Activated CD4-positive, alpha-beta T cell treated with anti-CD3 and anti-CD28 coated beads, Interleukin-2, amount 10 ng/mL, durations not matched to agents 7 days and 5 days (primary cell): ENCODE measurements around the gene ATG4B. TPM values are rescaled to one million over a fixed set of nuclear protein-coding genes. Genes with fewer than 3 reads are reported as not detected.

Experiments
- CTCF ChIA-PET: fragments of 350-600 bp; sonication (Branson Sonifier 250); formaldehyde crosslinking; loops from one replicate; lab custom pipeline; 2021; ENCODE audit warnings: antibody characterized with exemption; lab: Charles Lee
- POLR2A ChIA-PET: fragments of 350-600 bp; sonication (Branson Sonifier 250); formaldehyde crosslinking; loops from one replicate; lab custom pipeline; 2021; ENCODE audit warnings: antibody characterized with exemption; lab: Charles Lee
- DNase-seq: peaks from one replicate; pipeline ENCODE4 v3.0.0-alpha.2; 2020
- H3K27ac Mint-ChIP-seq: one replicate; pipeline ENCODE4 v1.8.0; 2021; ENCODE audit warnings: mild to moderate bottlenecking, moderate library complexity, mixed read lengths
- H3K27me3 Mint-ChIP-seq: one replicate; pipeline ENCODE4 v1.8.0; 2021; ENCODE audit warnings: mixed read lengths
- H3K36me3 Mint-ChIP-seq: one replicate; pipeline ENCODE4 v1.8.0; 2021; ENCODE audit warnings: low read depth, mixed read lengths
- H3K4me1 Mint-ChIP-seq: one replicate; pipeline ENCODE4 v1.8.0; 2021; ENCODE audit warnings: mixed read lengths
- H3K4me3 Mint-ChIP-seq: one replicate; pipeline ENCODE4 v1.8.0; 2021; ENCODE audit warnings: mild to moderate bottlenecking, moderate library complexity, mixed read lengths
- H3K9me3 Mint-ChIP-seq: one replicate; pipeline ENCODE4 v1.8.0; 2021; ENCODE audit warnings: mixed read lengths
- total RNA-seq, 2 experiments: library from RNA; stranded (reverse); gene quantifications; one replicate each; pipeline ENCODE4 v1.2.3, GENCODE V29; 2021

Gene ATG4B
- total RNA-seq, 2 experiments from 2014 or later = 75.0 to 88.3 TPM

DNA sequence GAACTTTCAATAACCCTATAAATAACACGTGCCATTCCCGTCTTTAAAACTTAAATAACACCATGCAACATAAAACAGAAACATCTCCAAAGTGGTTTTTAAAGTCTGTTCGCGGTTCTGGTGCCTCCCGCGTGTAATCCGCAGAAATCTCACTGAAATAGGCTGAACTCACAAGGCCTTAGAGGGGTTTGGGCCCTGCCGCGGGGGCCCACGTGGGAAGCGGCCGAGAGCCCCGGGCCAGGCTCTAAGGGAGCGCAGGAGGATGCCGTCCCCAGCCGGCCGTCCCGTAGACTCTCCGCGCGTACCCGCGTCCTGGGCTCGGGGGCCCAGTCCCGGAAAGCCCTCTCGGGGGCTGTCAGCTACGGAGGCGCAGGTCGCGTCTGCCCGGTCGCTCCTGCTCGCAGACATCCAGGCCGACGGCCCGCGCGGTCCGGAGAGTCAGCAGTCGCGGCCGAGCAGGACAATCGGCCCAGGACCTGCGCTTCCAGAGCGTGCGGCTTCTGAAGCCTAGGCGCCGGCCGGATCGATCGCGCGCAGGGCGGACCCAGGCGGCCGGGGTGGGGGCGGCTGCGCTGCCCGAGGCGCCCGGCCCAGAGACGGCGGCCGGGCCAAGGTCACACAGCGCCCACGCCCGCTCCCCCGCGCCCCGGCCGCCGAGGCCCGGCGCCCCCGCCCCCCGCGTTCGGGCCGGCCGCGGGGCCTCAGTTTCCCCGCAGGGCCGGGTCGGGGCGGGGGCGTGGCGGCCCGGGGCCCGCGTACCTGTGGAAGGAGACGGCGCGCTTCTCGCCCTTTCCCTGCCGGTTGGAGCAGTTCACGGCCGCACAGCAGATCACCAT, 1.1 kb upstream of the ATG4B start:
- Mint-ChIP-seq H3K36me3 (peaks cover 33% of the 10 kb centered on the region), H3K9me3 (peaks cover 5% of the 10 kb centered on the region), H3K4me1 (peaks cover 44% of the 10 kb centered on the region), H3K4me3 (peak overlapping the region; percentile 75), H3K27ac (peak overlapping the region; percentile 80), H3K27me3 (no peaks in the 10 kb centered on the region)
- DNase-seq = peak; percentile 27
- ChIA-PET POLR2A (no interaction called here), CTCF (interaction anchor here (1.4 kb wide), 1 partner anchor 86 kb away, joined by 3 read pairs; no protein-coding TSS in a partner anchor)

DNA sequence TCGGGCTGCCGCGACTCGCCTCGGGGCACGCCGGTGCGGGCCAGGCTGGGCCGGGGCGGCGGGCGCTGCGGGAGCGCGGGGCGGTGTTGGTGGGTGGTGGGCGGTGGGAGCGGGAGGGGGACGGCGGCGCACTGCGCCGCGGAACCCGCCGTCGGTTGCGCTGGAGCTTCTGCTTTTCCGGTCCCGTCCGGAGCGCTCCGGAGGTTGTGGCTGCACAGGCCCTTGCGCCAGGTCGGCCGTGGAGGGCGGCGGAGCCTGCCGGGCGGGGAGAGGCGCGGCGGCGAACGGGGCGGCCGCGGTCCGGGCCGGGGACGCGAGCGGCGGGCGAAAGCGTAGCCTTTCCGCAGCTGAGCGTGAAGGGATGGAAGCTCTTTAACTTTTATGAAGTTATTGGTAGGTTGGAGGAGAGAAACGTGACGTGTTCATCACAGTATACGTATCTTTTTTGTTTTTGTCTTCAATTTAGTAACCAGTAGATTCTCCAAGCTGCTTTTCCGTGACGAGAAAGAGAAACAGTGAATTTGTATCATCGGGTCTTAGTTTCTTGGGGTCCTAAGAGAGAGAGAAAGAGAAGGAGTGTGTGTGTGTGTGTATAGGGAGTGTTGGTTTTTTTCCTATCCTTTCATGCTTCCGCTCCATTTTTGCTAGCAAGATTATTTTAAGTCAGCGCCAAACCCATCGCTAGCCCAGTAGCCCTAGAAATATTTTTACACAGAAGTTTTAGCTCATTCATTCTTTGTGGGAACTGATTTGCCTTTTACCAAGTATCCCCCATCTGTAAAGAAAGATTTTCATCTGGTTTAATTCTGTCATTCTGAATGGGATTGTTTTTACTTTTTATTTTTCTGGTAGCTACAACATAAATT, 535 bp downstream of the ATG4B start:
- Mint-ChIP-seq H3K27ac (peak overlapping the region; percentile 98), H3K36me3 (peaks cover 31% of the 10 kb centered on the region), H3K9me3 (peaks cover 5% of the 10 kb centered on the region), H3K4me3 (peak overlapping the region; percentile 95), H3K27me3 (no peaks in the 10 kb centered on the region), H3K4me1 (peaks cover 51% of the 10 kb centered on the region)
- peak; percentile 31 for DNase-seq
- CTCF ChIA-PET = interaction anchor here (0.5 to 2.4 kb wide), 6 partner anchors 10 to 342 kb away, joined by 3 to 7 read pairs (median 4); no protein-coding TSS in a partner anchor
- POLR2A ChIA-PET = no interaction called here

DNA sequence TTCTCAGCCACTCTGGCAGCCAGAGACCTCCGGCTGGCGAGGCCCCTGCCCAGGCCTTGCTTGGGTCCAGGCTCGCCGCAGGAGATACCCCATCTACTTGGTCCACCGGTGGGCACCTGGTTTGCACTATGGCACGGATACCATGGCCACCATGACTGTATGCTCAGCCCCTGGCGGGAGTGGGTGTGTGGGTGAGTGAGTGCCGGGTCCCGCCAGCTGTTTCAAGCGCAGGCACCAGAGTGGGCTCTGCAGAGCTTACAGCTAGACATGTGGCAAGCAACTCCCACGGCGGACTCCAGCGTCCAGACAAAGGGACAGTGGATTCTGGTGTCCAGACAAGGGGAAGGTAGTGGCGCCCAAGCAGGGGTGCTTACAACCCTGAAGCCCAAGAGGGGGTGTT, 1.4 kb downstream of the ATG4B start:
- Mint-ChIP-seq H3K36me3 (peaks cover 28% of the 10 kb centered on the region), H3K4me3 (peak overlapping the region; percentile 95), H3K9me3 (peaks cover 5% of the 10 kb centered on the region), H3K27me3 (no peaks in the 10 kb centered on the region), H3K4me1 (peaks cover 51% of the 10 kb centered on the region), H3K27ac (peak overlapping the region; percentile 98)
- DNase-seq = no peak
- ChIA-PET CTCF (interaction anchor here (2.4 kb wide), 1 partner anchor 9 kb away, joined by 5 read pairs; no protein-coding TSS in a partner anchor), POLR2A (no interaction called here)

DNA sequence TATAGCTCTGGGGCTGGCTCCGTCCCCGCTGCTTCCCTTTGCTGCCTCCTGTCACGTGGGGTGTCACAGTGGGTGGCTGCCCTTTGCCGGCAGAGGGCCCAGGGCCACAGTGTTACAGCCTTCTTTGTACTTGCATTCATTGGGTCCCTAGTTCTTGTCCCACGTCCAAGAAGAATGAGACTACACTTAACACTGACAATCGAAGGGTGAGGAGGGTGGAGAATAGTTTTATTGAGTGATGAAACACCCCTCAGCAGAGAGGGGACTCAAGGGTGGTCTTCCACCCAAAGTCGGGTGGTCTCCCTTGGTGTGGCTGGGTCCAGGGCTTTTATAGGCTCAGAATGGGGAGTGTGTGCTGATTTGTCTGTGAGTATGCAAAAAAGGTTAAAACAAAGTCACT, 1.9 kb downstream of the ATG4B start:
- Mint-ChIP-seq H3K27ac (no peak overlapping the region), H3K4me1 (peaks cover 51% of the 10 kb centered on the region), H3K4me3 (no peak overlapping the region), H3K27me3 (no peaks in the 10 kb centered on the region), H3K9me3 (peaks cover 5% of the 10 kb centered on the region), H3K36me3 (peaks cover 28% of the 10 kb centered on the region)
- no peak for DNase-seq
- CTCF ChIA-PET = interaction anchor here (2.4 kb wide), 1 partner anchor 9 kb away, joined by 5 read pairs; no protein-coding TSS in a partner anchor
- POLR2A ChIA-PET = no interaction called here

DNA sequence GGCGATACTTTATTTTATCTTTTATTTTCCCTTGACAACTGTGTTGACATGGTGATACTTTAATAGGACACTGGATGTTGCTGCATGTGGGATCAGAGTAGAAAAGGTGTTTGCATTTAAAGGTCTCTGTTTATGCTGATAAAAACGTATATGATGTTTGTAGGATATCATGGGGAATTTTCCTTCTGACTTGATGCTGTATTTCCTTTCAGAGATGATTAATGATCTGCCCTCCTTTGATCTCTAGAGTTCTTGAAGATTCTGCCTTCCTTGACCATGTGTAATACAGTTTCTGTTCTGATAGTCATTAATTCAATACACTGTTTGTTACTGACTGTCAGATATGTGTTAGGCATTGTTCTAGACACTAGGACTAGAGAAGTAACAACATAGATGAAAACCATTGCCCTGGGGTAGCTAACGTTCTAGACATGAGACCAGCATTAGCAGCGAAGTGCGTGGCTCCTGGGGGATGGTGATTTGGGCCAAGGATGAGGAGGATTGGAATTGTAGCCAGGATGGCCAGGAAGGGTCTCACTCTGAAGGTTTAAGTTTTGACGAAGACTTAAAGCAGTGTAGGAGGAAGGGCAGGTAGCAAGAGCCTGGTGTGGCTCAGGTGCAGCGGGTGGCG, 2.8 kb downstream of the ATG4B start:
- H3K4me3 Mint-ChIP-seq = no peak overlapping the region
- H3K36me3 Mint-ChIP-seq = peaks cover 28% of the 10 kb centered on the region
- DNase-seq = no peak
- H3K27me3 Mint-ChIP-seq = no peaks in the 10 kb centered on the region
- H3K4me1 Mint-ChIP-seq = peaks cover 44% of the 10 kb centered on the region
- ChIA-PET CTCF (interaction anchor here (0.7 kb wide), 1 partner anchor 46 kb away, joined by 3 read pairs; the partner anchor contains the start of gene DTYMK), POLR2A (interaction anchor here (0.6 kb wide), 1 partner anchor 538 kb away, joined by 3 read pairs; the partner anchor contains the start of gene MTERF4)
- no peak overlapping the region for H3K27ac Mint-ChIP-seq
- peaks cover 5% of the 10 kb centered on the region for H3K9me3 Mint-ChIP-seq

DNA sequence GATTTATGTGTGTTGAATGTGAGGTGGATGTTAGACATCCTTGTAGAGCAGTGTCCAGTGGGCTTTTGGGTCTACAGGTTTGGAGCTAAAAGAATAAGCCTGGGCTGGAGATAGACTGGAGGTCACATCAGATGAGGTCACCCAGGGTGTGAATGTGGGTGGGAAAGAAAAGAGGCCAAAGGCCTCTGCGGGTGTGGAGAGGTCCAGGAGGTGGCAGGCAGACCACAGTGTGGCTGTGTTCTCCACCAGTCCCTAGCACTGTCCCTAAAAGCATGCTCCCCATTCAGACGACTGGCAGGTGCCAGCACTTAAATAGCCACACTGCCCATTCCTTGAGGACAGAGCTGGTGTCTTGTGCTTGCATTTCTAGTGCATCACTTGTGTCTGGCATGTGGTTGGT, 4.1 kb downstream of the ATG4B start:
- H3K27ac Mint-ChIP-seq = no peak overlapping the region
- peaks cover 28% of the 10 kb centered on the region for H3K36me3 Mint-ChIP-seq
- H3K4me1 Mint-ChIP-seq = peaks cover 35% of the 10 kb centered on the region
- peaks cover 5% of the 10 kb centered on the region for H3K9me3 Mint-ChIP-seq
- no peaks in the 10 kb centered on the region for H3K27me3 Mint-ChIP-seq
- ChIA-PET CTCF (interaction anchor here (0.6 kb wide), 1 partner anchor 235 kb away, joined by 3 read pairs; no protein-coding TSS in a partner anchor), POLR2A (interaction anchor here (0.6 kb wide), 1 partner anchor 109 kb away, joined by 5 read pairs; no protein-coding TSS in a partner anchor)
- DNase-seq = no peak
- no peak overlapping the region for H3K4me3 Mint-ChIP-seq

DNA sequence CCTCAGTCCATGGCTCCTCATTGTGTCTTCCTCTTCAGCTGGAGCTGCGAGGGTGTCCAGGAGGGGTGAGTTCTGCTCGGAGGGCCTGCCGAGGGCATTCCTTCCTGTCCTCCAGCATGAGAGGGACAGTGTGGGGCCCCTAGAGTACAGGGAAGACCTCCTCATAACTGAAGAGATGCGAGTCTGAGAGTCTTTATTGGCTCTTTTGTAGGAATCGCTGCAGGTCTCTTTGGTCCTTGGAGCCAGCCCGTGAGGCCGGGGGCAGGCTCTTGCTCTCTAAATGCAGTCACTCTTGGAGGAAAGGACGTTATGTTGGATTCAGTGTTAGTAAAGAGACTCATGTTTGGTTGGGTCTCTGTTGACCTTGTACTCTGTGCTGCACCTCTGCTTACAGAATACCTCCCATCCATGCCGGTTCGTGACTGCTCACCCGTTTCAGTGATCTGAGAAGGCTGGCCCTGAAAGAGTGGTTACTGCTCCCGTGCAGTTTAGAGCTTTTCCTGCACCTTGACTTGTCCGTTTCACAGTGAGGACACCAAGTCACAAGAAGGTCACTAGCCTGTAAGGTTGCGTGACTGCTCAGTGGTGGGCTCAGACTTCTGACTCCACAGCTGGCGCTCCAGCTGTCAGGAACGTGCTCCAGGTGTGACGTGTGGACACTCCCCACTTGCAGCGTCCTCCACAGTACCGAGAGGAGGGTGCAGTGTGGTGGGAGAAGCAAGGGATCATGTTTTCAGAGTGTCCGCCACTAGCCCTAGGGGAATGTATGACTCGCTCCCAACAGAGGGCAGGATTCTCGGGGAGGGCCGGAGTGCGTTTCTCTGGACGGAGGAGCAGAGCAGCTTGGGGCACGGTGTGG, 7.8 kb downstream of the ATG4B start:
- no peak overlapping the region for H3K27ac Mint-ChIP-seq
- peaks cover 19% of the 10 kb centered on the region for H3K4me1 Mint-ChIP-seq

DNA sequence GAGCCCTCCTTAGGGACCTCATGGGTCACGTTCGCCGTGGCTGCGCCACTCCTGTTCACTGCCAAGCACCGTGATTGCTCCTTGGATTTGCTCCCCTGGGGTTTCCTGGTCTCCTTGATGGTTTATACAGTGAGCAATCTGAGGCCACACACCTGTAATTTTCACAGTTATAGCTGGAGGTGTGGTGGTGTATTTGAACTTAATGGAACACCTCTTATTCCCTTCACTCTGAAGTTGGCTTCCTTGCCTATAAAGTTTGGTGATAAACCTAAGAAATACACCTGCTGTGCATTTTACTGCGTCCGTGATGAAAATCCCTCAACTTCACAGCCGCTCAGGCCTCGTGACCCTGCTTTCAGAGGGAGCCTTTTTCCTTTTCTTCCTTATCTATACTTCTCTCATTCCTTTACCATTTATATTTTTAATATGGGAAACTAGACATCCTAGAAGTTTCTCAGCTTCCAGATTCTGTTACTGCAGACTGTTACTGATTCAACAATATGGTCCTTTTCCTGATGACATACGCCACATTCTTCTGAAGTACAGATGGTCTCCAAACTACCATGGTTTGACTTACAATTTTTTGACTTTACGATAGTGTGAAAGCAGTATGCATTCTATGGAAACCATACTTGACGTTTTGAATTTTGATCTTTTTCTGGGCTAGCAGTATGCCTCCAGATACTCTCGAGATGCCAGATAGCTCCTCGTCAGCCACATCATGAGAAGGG, 8.6 kb downstream of the ATG4B start:
- Mint-ChIP-seq H3K4me1 (peaks cover 15% of the 10 kb centered on the region), H3K4me3 (no peak overlapping the region), H3K9me3 (no peaks in the 10 kb centered on the region), H3K36me3 (peaks cover 4% of the 10 kb centered on the region), H3K27ac (no peak overlapping the region), H3K27me3 (no peaks in the 10 kb centered on the region)
- ChIA-PET CTCF (interaction anchor here (0.6 kb wide), 1 partner anchor 223 kb away, joined by 3 read pairs; no protein-coding TSS in a partner anchor), POLR2A (no interaction called here)
- no peak for DNase-seq

More for the DNA sequence above, 7.8 kb downstream of the ATG4B start:
- H3K27me3 Mint-ChIP-seq = no peaks in the 10 kb centered on the region
- no peak for DNase-seq
- CTCF ChIA-PET = no interaction called here
- H3K4me3 Mint-ChIP-seq = no peak overlapping the region
- H3K36me3 Mint-ChIP-seq = peaks cover 8% of the 10 kb centered on the region
- POLR2A ChIA-PET = no interaction called here
- H3K9me3 Mint-ChIP-seq = no peaks in the 10 kb centered on the region

GRCh38 chr2:241648453-241648852, 11.0 kb downstream of the ATG4B start:
- ChIA-PET POLR2A (no interaction called here), CTCF (interaction anchor here (0.6 to 2.3 kb wide), 4 partner anchors 10 to 522 kb away, joined by 3 to 5 read pairs (median 4); partner anchors contain the start of gene ATG4B)
- Mint-ChIP-seq H3K4me1 (peaks cover 8% of the 10 kb centered on the region), H3K27me3 (no peaks in the 10 kb centered on the region), H3K9me3 (no peaks in the 10 kb centered on the region), H3K27ac (no peak overlapping the region), H3K4me3 (no peak overlapping the region), H3K36me3 (peaks cover 2% of the 10 kb centered on the region)
- DNase-seq = no peak

DNA sequence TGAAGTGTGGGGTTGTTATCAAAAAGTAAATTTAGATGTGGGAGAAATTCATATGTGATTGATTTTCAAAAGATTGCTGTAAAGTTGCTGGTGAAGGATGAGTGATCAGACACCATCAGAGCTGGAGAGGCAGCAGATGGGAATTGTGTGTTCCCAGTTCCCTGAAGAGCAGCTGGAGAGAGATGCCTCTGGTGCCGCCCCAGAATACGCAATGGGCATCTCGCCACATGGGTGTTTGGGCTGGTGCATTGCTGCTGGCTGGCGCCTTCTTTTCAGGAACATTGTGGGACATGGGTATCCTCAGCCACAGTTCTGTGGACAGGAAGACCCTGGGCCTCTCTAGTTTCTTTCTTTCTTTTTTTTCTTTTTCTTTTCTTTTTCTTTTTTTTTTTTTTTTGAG, 11.9 kb downstream of the ATG4B start:
- H3K27ac Mint-ChIP-seq = no peak overlapping the region
- ChIA-PET CTCF (interaction anchor here (2.3 kb wide), 1 partner anchor 9 kb away, joined by 5 read pairs; no protein-coding TSS in a partner anchor), POLR2A (no interaction called here)
- H3K36me3 Mint-ChIP-seq = peaks cover 3% of the 10 kb centered on the region
- DNase-seq = no peak
- H3K9me3 Mint-ChIP-seq = no peaks in the 10 kb centered on the region
- no peaks in the 10 kb centered on the region for H3K27me3 Mint-ChIP-seq
- peaks cover 8% of the 10 kb centered on the region for H3K4me1 Mint-ChIP-seq
- no peak overlapping the region for H3K4me3 Mint-ChIP-seq

DNA sequence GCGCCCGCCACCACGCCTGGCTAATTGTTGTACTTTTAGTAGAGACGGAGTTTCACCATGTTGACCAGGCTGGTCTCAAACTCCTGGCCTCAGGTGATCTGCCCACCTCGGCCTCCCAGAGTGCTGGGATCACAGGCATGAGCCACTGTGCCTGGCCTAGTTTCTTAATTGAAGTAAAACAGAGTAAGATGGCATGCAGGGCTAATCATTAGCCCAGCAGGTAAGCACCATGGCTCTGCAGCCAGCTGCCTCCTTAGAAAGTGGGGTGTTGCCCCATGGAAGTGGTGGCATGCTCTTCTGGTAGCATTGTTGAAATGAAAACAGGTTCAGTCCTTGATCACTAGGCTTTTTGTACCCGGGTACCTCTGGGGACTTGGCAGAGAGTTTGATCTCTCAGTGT, 12.4 kb downstream of the ATG4B start:
- H3K9me3 Mint-ChIP-seq = no peaks in the 10 kb centered on the region
- CTCF ChIA-PET = interaction anchor here (1.5 kb wide), 1 partner anchor 54 kb away, joined by 3 read pairs; no protein-coding TSS in a partner anchor
- H3K27ac Mint-ChIP-seq = no peak overlapping the region

More for the DNA sequence above, 12.4 kb downstream of the ATG4B start:
- Mint-ChIP-seq H3K4me3 (no peak overlapping the region), H3K4me1 (peaks cover 8% of the 10 kb centered on the region), H3K27me3 (no peaks in the 10 kb centered on the region), H3K36me3 (peaks cover 7% of the 10 kb centered on the region)
- POLR2A ChIA-PET = no interaction called here
- no peak for DNase-seq
